ENCODE data around the gene MUCL1. TPM values are rescaled to one million over a fixed set of nuclear protein-coding genes. Genes with fewer than 3 reads are reported as not detected.
"Not testable (repeated sequence)": the region's sequence is repeated elsewhere in the genome, so short reads cannot be mapped to it uniquely, and the experiment has no call there.

The MUCL1 gene
- total RNA-seq, 1 donor from 2014 or later = not detected

DNA sequence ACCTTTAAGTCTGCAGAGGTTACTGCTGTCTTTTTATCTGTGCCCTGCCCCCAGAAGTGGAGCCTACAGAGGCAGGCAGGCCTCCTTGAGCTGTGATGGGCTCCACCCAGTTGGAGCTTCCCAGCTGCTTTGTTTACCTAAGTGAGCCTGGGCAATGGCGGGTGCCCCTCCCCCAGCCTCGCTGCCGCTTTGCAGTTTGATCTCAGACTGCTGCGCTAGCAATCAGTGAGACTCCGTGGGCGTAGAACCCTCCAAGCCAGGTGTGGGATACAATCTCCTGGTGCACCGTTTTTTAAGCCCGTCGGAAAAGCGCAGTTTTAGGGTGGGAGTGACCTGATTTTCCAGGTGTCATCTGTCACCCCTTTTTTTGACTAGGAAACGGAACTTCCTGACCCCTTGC, 34.1 kb downstream of the MUCL1 start:
- DNase-seq; ATAC-seq; intact Hi-C loops (cut with micrococcal nuclease): not testable (repeated sequence)

GRCh38 chr12:54890339-54890738, 36.0 kb downstream of the MUCL1 start:
- intact Hi-C loops (cut with micrococcal nuclease) = no loop called here
- DNase-seq (no peak), ATAC-seq (no peak)

- intact Hi-C loops (cut with micrococcal nuclease) = no loop called here
- ATAC-seq (no peak), DNase-seq (no peak)
Measured at GRCh38 chr12:54891717-54892478, 37.6 kb downstream of the MUCL1 start.

Other genes with a start within 250 kb of the MUCL1 start
- gene LACRT, start 219.6 kb upstream of the MUCL1 start, total RNA-seq = not detected
- gene DCD, start 206.2 kb upstream of the MUCL1 start, total RNA-seq = not detected
- gene TESPA1, start 130.2 kb downstream of the MUCL1 start, total RNA-seq = 0.55 TPM
- not detected for gene NEUROD4, start 165.5 kb downstream of the MUCL1 start, total RNA-seq